Stimulated activated CD8-positive, alpha-beta memory T cell treated with anti-CD3 and anti-CD28 coated beads, Interleukin-7, amount 100 ng/mL, for 48 hours (primary cell): ENCODE results near the gene IL1RAPL2.
"Not testable (repeated sequence)": the region's sequence is repeated elsewhere in the genome, so short reads cannot be mapped to it uniquely, and the experiment has no call there.

Experiments
- DNase-seq, 2 donors: peaks; one replicate each; pipeline ENCODE4 v3.0.0-alpha.2; 2020; ENCODE audit warnings: low read depth in 1 of 2; ENCODE audit errors: extremely low read depth in 1 of 2

Gene IL1RAPL2

DNA sequence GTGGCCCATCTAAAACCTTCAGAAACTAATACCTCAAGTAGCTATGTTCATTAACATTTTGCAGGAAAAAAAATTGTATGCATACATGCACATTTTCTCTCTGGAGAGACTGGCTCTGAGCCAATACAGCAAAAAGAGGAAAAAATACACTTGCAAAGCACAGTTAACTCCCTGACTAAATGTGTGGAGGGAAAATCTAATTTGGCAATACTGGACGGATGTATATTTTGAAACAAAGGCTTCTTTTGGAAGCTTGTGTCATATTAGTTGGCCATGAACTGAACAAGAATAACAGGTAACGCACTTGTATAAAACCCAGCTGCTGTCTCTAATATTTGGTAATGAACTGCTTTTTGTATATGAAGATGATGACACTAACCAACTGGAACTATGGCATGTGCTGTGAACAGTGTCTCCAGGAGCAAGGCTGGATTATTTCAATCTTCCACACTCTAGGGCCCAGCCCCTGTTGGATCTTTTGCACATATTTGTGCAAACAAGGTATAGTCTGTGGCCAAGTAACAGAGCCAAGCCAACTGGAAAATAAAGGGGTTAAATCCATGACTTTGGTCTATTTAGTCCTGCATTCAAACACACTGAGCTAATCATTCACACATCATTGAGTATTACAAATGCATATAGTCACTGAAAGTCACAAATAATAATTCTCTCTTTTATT lies 1188.4 kb downstream of the IL1RAPL2 start:
- DNase-seq: no peak

DNA sequence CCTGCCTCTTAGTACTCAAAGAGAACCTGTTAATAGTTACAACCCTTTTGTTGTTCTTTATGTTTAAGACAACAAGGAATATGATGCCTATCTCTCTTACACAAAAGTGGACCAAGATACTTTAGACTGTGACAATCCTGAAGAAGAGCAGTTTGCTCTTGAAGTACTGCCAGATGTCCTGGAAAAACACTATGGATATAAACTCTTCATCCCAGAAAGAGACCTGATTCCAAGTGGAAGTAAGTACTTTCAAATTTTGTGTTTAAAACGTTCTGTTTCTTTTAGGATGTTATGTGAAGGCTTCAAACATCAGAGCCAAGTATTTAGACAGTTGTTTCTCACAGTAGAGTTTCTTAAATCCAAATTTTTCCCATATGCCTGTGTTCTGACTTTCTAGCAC lies 1189.1 kb downstream of the IL1RAPL2 start:
- DNase-seq: no peak

DNA sequence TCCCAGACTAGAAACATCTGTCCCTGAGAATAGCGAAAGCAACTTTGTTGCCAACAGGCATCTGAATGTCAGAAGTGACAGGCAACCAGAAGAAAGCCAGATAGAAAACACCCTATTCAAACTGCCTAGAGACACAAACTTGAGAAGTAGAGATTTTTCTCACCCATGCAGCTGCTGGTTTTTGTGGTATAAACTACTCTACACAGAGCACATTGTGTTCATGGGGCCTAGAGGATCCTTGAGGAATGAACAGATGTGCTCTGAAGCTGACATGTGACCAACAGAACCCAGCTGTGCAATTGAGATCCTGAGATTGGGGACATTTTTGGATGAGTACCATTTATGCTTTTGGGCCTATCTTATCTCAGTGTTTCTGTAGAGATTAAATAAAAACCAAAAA lies 1192.8 kb downstream of the IL1RAPL2 start:
- DNase-seq: no peak

DNA sequence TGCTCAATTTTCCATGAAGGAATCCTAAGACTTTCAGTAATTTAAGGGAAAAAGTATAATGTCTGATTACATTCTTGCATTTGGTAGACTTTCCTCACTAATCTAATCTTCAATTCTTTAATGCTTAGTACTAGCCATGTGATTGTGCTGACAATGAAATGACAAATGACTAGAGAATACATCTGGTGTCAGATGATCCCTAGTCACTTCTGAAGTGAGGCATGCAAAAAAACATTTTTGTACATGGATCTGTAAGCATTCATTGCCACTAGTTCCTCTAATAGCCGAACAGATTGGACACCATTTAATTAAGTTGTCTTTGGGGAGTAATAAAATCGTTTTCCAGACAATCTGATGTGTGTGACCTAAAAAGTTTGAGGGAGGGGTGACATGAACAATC lies 1193.6 kb downstream of the IL1RAPL2 start:
- no peak for DNase-seq

DNA sequence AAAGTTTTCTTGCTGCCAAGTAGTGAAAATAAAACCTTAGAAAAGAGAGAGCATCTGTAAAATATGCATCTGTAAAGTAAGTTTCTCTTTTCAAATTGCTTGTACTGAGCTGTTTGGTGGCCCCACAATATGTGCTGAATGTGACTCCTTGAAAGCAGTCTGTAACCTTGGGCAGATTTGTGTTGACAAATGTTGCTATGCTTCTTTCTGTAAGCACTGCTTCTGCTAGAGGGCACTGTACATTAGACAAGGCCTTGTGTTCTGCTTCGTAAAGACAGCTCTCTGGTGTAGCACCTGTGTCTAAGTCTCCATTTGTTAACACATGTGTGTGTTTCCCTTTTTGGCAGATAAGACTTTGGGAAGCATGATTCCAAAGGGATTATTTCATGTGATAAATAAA lies 1199.7 kb downstream of the IL1RAPL2 start:
- DNase-seq: no peak

DNA sequence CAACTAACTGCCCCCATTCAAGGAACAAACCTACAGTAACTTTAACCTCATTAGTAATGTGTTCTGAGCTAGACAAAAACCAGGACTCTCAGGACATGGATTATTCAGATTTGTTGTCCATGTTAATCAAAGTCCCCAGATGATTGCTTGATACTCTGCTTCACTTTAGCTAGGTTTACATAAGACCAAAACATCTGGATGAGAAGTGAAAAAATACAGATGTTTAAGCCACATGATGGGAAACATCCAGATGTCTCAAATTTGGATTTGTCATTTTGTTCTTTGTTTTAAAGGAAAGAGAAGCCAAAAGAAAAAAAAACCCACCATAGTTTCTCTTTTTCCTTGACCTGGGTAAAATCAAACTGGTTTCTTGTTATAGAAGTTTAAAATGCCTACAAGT lies 1207.8 kb downstream of the IL1RAPL2 start:
- no peak for DNase-seq

DNA sequence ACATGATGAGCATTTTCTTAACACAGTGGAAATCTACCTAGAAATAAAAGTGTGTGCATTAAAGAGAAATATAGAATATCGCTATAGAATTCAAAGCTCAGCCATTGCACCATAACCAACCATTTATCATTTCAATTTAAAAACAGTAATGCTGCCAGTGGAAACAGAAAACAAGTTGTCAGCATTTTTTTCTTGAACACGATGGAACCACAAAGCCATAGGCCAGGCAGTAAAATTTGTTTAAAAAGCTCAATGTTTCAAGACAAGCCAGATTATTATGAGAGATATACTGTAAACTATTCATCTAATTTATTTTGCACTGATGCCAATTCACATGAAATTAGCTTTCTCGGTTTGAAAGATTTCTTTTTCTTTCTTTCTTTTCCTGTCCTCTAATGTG lies 1209.7 kb downstream of the IL1RAPL2 start:
- no peak for DNase-seq

DNA sequence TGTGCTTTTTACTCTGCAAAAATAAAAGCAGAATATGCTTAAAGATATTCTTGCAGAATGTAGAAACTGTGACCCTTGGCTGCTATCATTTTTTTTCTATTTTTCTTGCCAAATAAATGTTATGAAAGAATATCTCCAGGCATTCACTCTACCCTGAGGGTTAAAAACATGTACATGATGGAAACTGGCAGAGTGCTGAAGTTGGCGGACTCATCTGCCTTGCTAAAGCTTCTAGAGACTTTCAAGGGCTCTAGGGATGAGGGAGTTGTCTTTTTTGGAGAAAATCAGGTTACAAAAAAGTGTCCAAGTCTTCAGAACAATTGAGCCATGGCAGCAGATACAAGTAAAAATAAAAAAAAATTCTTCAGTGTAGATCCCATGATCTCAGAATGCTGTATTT lies 1215.8 kb downstream of the IL1RAPL2 start:
- DNase-seq: no peak

DNA sequence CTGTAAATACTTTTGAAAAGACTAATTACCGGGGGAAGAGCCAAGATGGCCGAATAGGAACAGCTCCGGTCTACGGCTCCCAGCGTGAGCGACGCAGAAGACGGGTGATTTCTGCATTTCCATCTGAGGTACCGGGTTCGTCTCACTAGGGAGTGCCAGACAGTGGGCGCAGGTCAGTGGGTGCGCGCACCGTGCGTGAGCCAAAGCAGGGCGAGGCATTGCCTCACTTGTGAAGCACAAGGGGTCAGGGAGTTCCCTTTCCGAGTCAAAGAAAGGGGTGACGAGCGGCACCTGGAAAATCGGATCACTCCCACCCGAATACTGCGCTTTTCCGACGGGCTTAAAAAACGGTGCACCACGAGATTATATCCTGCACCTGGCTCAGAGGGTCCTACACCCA lies 1230.9 kb downstream of the IL1RAPL2 start:
- DNase-seq: not testable (repeated sequence)

DNA sequence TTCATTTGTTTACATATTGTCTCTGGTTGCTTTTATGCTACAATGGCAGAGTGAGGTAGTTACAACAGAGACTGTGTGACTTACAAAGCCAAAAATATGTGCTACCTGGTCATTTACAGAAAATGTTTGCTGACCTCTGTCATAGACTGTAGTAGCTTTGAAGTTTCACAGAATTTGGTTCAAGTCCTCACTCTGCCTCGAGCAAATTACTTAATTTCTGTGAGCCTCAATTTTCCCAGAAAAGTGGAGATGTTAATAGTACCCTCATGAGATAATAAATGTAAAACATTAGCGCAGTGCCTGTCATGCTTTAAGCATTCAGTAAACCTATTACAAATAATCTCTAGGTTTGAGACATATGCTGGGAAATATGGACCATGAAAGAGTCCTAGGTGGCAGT lies 1237.9 kb downstream of the IL1RAPL2 start:
- DNase-seq: no peak

DNA sequence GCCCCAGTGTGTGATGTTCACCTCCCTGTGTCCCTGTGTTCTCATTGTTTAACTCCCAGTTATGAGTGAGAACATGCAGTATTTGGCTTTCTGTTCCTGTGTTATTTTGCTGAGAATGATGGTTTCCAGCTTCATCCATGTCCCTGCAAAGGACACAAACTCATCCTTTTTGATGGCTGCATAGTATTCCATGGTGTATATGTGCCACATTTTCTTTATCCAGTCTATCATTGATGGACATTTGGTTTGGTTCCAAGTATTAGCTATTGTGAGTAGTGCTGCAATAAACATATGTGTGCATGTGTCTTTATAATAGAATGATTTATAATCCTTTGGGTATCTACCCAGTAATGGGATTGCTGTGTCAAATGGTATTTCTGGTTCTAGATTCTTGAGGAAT lies 1239.7 kb downstream of the IL1RAPL2 start:
- not testable (repeated sequence) for DNase-seq

DNA sequence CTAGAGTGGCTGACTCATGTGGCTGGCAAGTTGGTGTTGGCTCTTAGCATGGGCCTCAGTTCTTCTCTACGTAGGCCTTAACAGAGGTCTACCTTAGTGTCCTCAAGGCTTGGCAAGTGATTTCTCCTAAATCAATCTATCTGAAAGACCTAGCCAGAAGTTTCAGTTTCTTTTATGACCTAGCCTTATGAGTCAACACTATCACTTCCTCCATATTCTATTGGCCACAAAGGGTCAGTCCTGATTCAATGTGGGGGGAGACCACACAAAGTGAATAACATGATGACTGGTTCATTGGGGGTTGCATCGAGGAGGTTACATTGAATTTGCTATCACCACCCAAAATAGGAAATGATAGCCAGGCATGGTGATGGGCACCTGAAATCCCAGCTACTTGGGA lies 1250.5 kb downstream of the IL1RAPL2 start:
- no peak for DNase-seq
